ENCODE results near the gene RRAGC. TPM values are rescaled to one million over a fixed set of nuclear protein-coding genes. Genes with fewer than 3 reads are reported as not detected.
"Not testable (repeated sequence)": the region's sequence is repeated elsewhere in the genome, so short reads cannot be mapped to it uniquely, and the experiment has no call there.

The RRAGC gene
- total and polyA plus RNA-seq, 7 donors, result 11.6 to 29.3 (median 15.7) TPM

- no peak for DNase-seq
- Histone ChIP-seq H3K27ac (no peak overlapping the region), H3K36me3 (ENCODE audit: insufficient read depth in 1 of 2, low read depth in 1 of 2) (peaks cover 3 to 100% of the 10 kb centered on the region in 2 donors), H3K9me3 (no peaks in the 10 kb centered on the region), H3K4me1 (no peaks in the 10 kb centered on the region), H3K4me3 (no peak overlapping the region), H3K27me3 (ENCODE audit: insufficient read depth in 3 of 3, low read length in 2 of 3) (no peaks in the 10 kb centered on the region)
- intact Hi-C loops (cut with DNase I), result no loop called here
- TF ChIP-seq CTCF (IDR thresholded peaks at IDR 0.05), result no peak
- no peak for ATAC-seq
- 67 to 91% (median 73%) methylated on average over 1 of the region's 1 CpG for WGBS, 3 donors
Observed at GRCh38 chr1:38848071-38848470, 11.5 kb downstream of the RRAGC start.

GRCh38 chr1:38846210-38846609 is 13.4 kb downstream of the RRAGC start:
- DNase-seq, result no peak
- no peak for ATAC-seq
- intact Hi-C loops (cut with DNase I), result no loop called here
- Histone ChIP-seq H3K27me3 (ENCODE audit: insufficient read depth in 3 of 3, low read length in 2 of 3) (no peaks in the 10 kb centered on the region), H3K36me3 (ENCODE audit: insufficient read depth in 1 of 2, low read depth in 1 of 2) (peaks cover 3 to 100% of the 10 kb centered on the region in 2 donors), H3K4me3 (no peak overlapping the region), H3K4me1 (no peaks in the 10 kb centered on the region), H3K27ac (no peak overlapping the region), H3K9me3 (no peaks in the 10 kb centered on the region)
- no peak for TF ChIP-seq CTCF (IDR thresholded peaks at IDR 0.05)
- 83 to 93% (median 92%) methylated on average over 3 of the region's 3 CpGs for whole genome bisulfite sequencing, 3 donors

GRCh38 chr1:38845088-38845487 is 14.5 kb downstream of the RRAGC start:
- DNase-seq; intact Hi-C loops (cut with DNase I); H3K27ac ChIP-seq; ATAC-seq; H3K9me3 ChIP-seq; H3K4me1 ChIP-seq; H3K4me3 ChIP-seq; H3K27me3 ChIP-seq (ENCODE audit: insufficient read depth in 3 of 3, low read length in 2 of 3): not testable (repeated sequence)
- peaks cover 3 to 99% of the 10 kb centered on the region in 2 donors for H3K36me3 ChIP-seq (ENCODE audit: insufficient read depth in 1 of 2, low read depth in 1 of 2)
- 95 to 100% (median 99%) methylated on average over 3 of the region's 3 CpGs for WGBS, 3 donors

- Histone ChIP-seq H3K9me3 (no peaks in the 10 kb centered on the region), H3K27me3 (ENCODE audit: insufficient read depth in 3 of 3, low read length in 2 of 3) (no peaks in the 10 kb centered on the region), H3K36me3 (ENCODE audit: insufficient read depth in 1 of 2, low read depth in 1 of 2) (peaks cover 3 to 82% of the 10 kb centered on the region in 2 donors), H3K4me3 (no peak overlapping the region), H3K27ac (no peak overlapping the region), H3K4me1 (peaks cover 12% of the 10 kb centered on the region)
- DNase-seq, result no peak
- TF ChIP-seq CTCF (IDR thresholded peaks at IDR 0.05), result no peak
- ATAC-seq, result no peak
- 39 to 53% (median 52%) methylated on average over 2 of the region's 2 CpGs for WGBS, 3 donors
- intact Hi-C loops (cut with DNase I), result no loop called here
Observed at GRCh38 chr1:38840281-38840680, 19.3 kb downstream of the RRAGC start.

GRCh38 chr1:38839363-38839762 is 20.2 kb downstream of the RRAGC start:
- Histone ChIP-seq H3K36me3 (ENCODE audit: insufficient read depth in 1 of 2, low read depth in 1 of 2) (peaks cover 0 to 73% of the 10 kb centered on the region in 2 donors), H3K4me3 (no peak overlapping the region), H3K4me1 (peaks cover 12% of the 10 kb centered on the region), H3K9me3 (no peaks in the 10 kb centered on the region), H3K27ac (no peak overlapping the region), H3K27me3 (ENCODE audit: insufficient read depth in 3 of 3, low read length in 2 of 3) (no peaks in the 10 kb centered on the region)
- intact Hi-C loops (cut with DNase I), result loop anchor here in 1 of 2 donors (10.0 kb wide), 2 partner anchors 795 to 1245 kb away; partner anchors contain the start of genes GNL2 and POU3F1
- DNase-seq (no peak), ATAC-seq (no peak)
- no peak for TF ChIP-seq CTCF (IDR thresholded peaks at IDR 0.05)
- 63 to 79% (median 69%) methylated on average over 9 of the region's 9 CpGs for WGBS, 3 donors

- ATAC-seq; H3K4me3 ChIP-seq; H3K27ac ChIP-seq; H3K27me3 ChIP-seq (ENCODE audit: insufficient read depth in 3 of 3, low read length in 2 of 3); DNase-seq; H3K9me3 ChIP-seq: not testable (repeated sequence)
- H3K4me1 ChIP-seq, result peaks cover 12% of the 10 kb centered on the region
- intact Hi-C loops (cut with DNase I), result loop anchor here in 1 of 2 donors (10.0 kb wide), 2 partner anchors 792 to 1242 kb away; partner anchors contain the start of genes GNL2 and POU3F1
- peaks cover 0 to 42% of the 10 kb centered on the region in 2 donors for H3K36me3 ChIP-seq (ENCODE audit: insufficient read depth in 1 of 2, low read depth in 1 of 2)
- 68 to 86% (median 73%) methylated on average over 10 of the region's 10 CpGs for WGBS, 3 donors
Observed at GRCh38 chr1:38836316-38836715, 23.3 kb downstream of the RRAGC start.
